Upper lobe of right lung (tissue), 1 donor: Measurements from ENCODE around the gene ZNF292. TPM values are rescaled to one million over a fixed set of nuclear protein-coding genes. Genes with fewer than 3 reads are reported as not detected.

Experiments used
- ATAC-seq: fragments of 200-7000 bp; cut with Tn5 transposase; one replicate; pipeline ENCODE4 v1.9.1; 2020; ENCODE audit warnings: mild to moderate bottlenecking, moderate library complexity
- DNase-seq: peaks from one replicate; pipeline ENCODE4 v3.0.0-alpha.2; 2020
- H3K27ac ChIP-seq: fragments of 200-600 bp; one replicate; pipeline ENCODE4 v1.8.0; 2022
- H3K27me3 ChIP-seq: fragments of 200-600 bp; one replicate; pipeline ENCODE4 v1.8.0; 2022; ENCODE audit warnings: mild to moderate bottlenecking
- H3K36me3 ChIP-seq: fragments of 200-600 bp; one replicate; pipeline ENCODE4 v1.8.0; 2022
- H3K4me1 ChIP-seq: fragments of 200-600 bp; one replicate; pipeline ENCODE4 v1.8.0; 2022
- H3K4me3 ChIP-seq: fragments of 200-600 bp; one replicate; pipeline ENCODE4 v1.8.0; 2022; ENCODE audit warnings: mild to moderate bottlenecking
- H3K9me3 ChIP-seq: fragments of 200-600 bp; one replicate; pipeline ENCODE4 v1.8.0; 2022
- intact Hi-C: fragments of 100-400 bp; cut with DNase I; formaldehyde crosslinking; loops from one replicate; pipeline ENCODE4 v1.11.0; 2022
- total RNA-seq: library from RNA; stranded (reverse); fragmentation: NEBNext Ultra II Directional; extraction: Animal tissue kit (Norgen Biotek cat#: 25700); gene quantifications from one replicate; pipeline ENCODE4 v1.2.1, GENCODE V29; 2021
- TF ChIP-seq, protein P1 (sequence below): fragments of 200-600 bp; IDR thresholded peaks from one replicate; pipeline ENCODE4 v1.8.0; 2022; ENCODE audit warnings: antibody characterized with exemption
- donor health status: DM: no; HTN: yes; CAD: no; lungs with severe emphysema.

Gene ZNF292
- total RNA-seq, 1 donor from 2014 or later, result 34.0 TPM

DNA sequence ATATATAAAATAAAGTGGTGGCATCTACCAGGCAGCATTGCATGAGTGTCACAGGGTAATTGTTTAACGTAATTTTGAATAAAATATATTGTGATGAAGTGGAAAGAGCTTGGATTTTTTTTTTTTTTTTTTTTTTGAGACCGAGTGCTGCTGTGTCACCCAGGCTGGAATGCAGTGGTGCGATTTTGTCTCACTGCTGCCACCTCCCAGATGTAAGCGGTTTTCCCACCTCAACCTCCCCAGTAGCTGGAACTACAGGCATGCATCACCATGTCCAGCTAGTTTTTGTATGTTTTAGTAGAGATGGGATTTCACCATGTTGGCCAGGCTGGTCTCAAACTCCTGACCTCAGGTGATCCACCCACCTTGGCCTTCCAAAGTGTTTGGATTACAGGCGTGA is 85.9 kb downstream of the ZNF292 start:
- intact Hi-C loops, result no loop called here
- Histone ChIP-seq H3K9me3 (no peaks in the 10 kb centered on the region), H3K4me3 (no peak overlapping the region), H3K36me3 (peaks cover 37% of the 10 kb centered on the region), H3K4me1 (no peaks in the 10 kb centered on the region), H3K27ac (no peak overlapping the region), H3K27me3 (no peaks in the 10 kb centered on the region)
- no peak for ATAC-seq
- TF ChIP-seq, protein P1, sequence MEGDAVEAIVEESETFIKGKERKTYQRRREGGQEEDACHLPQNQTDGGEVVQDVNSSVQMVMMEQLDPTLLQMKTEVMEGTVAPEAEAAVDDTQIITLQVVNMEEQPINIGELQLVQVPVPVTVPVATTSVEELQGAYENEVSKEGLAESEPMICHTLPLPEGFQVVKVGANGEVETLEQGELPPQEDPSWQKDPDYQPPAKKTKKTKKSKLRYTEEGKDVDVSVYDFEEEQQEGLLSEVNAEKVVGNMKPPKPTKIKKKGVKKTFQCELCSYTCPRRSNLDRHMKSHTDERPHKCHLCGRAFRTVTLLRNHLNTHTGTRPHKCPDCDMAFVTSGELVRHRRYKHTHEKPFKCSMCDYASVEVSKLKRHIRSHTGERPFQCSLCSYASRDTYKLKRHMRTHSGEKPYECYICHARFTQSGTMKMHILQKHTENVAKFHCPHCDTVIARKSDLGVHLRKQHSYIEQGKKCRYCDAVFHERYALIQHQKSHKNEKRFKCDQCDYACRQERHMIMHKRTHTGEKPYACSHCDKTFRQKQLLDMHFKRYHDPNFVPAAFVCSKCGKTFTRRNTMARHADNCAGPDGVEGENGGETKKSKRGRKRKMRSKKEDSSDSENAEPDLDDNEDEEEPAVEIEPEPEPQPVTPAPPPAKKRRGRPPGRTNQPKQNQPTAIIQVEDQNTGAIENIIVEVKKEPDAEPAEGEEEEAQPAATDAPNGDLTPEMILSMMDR, result no peak
- DNase-seq, result no peak

GRCh38 chr6:87242311-87242710 is 86.9 kb downstream of the ZNF292 start:
- no peak overlapping the region for H3K4me3 ChIP-seq
- ATAC-seq (no peak), DNase-seq (no peak)
- no peaks in the 10 kb centered on the region for H3K9me3 ChIP-seq
- no peaks in the 10 kb centered on the region for H3K4me1 ChIP-seq
- H3K27me3 ChIP-seq, result no peaks in the 10 kb centered on the region
- intact Hi-C loops, result no loop called here
- no peak overlapping the region for H3K27ac ChIP-seq
- TF ChIP-seq, protein P1, result no peak
- peaks cover 45% of the 10 kb centered on the region for H3K36me3 ChIP-seq

DNA sequence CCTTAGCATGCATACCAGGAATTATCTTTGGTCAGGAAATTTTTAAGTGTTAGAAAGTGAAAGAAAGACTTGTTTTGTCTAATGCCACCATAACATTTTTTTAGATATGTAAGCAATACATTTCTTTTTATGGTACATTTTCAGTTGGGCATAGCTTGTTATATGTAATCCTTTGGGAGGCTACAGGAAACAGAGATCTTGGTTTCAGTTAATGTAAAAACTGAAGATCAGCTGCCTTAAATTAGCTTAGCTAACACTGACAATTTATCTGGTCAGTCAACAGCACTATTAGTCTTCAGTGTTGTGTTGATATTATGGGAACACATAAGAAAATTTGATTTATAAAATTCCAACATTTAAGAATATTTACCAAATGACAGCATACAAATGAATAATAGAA is 88.4 kb downstream of the ZNF292 start:
- Histone ChIP-seq H3K9me3 (no peaks in the 10 kb centered on the region), H3K4me1 (no peaks in the 10 kb centered on the region), H3K4me3 (no peak overlapping the region), H3K36me3 (peaks cover 53% of the 10 kb centered on the region), H3K27me3 (no peaks in the 10 kb centered on the region), H3K27ac (no peak overlapping the region)
- intact Hi-C loops, result no loop called here
- ATAC-seq, result no peak
- DNase-seq, result no peak
- TF ChIP-seq, protein P1, result no peak

- H3K4me1 ChIP-seq, result no peaks in the 10 kb centered on the region
- H3K27ac ChIP-seq, result no peak overlapping the region
- no peak overlapping the region for H3K4me3 ChIP-seq
- no peaks in the 10 kb centered on the region for H3K27me3 ChIP-seq
- H3K36me3 ChIP-seq, result peaks cover 58% of the 10 kb centered on the region
- TF ChIP-seq, protein P1, result no peak
- DNase-seq (no peak), ATAC-seq (no peak)
- no peaks in the 10 kb centered on the region for H3K9me3 ChIP-seq
- intact Hi-C loops, result no loop called here
These were observed 89.0 kb downstream of the ZNF292 start for GRCh38 chr6:87244380-87244779.

DNA sequence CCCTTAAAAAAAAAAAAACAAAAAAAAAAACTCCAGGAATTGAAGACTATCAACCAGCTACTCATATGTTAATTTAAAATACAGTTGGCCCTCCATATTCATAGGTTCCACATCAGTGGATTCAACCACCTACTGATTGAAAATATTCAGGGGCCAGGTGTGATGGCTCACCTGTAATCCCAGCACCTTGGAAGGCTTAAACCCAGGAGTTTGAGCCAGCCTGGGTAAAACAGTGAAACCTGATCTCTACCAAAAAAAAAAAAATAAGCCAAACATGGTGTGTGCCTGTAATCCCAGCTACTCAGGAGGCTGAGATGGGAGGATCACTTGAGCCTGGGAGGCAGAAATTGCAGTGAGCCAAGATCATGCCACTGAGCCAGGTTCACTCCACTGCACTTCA is 94.7 kb downstream of the ZNF292 start:
- ATAC-seq (no peak), DNase-seq (no peak)
- Histone ChIP-seq H3K9me3 (no peaks in the 10 kb centered on the region), H3K27ac (no peak overlapping the region), H3K36me3 (peaks cover 71% of the 10 kb centered on the region), H3K27me3 (no peaks in the 10 kb centered on the region), H3K4me3 (no peak overlapping the region), H3K4me1 (no peaks in the 10 kb centered on the region)
- TF ChIP-seq, protein P1, result no peak
- intact Hi-C loops, result loop anchor here (10.0 kb wide), 1 partner anchor 115 kb away; no protein-coding TSS in a partner anchor

GRCh38 chr6:87251225-87251624 is 95.9 kb downstream of the ZNF292 start:
- Histone ChIP-seq H3K4me1 (no peaks in the 10 kb centered on the region), H3K27me3 (no peaks in the 10 kb centered on the region), H3K9me3 (no peaks in the 10 kb centered on the region), H3K36me3 (peaks cover 71% of the 10 kb centered on the region), H3K4me3 (no peak overlapping the region), H3K27ac (no peak overlapping the region)
- DNase-seq (no peak), ATAC-seq (no peak)
- intact Hi-C loops, result loop anchor here (10.0 kb wide), 1 partner anchor 116 kb away; no protein-coding TSS in a partner anchor
- TF ChIP-seq, protein P1, result no peak
